ENCODE results near the gene NDUFA12.

Gene NDUFA12

DNA sequence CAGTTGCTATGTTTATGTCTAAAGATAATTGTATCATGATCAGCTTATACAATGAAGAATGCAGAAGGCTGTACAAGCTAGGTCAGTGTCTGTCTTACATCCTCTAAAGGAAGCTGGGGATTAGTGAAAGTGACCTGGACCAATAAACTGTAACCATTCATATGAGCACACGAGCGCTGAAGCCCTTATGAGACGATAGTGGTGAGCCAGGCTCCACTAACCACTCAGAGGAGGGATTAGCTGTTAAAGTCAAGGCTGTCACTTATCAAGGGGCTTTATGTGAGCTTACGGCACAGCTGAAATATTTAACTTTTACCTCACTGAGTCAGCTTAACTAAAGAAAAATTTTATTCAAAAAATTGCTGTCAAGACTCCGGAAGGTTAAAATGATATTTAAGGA lies 30.3 kb downstream of the NDUFA12 start:
- TF ChIP-seq, protein P1, sequence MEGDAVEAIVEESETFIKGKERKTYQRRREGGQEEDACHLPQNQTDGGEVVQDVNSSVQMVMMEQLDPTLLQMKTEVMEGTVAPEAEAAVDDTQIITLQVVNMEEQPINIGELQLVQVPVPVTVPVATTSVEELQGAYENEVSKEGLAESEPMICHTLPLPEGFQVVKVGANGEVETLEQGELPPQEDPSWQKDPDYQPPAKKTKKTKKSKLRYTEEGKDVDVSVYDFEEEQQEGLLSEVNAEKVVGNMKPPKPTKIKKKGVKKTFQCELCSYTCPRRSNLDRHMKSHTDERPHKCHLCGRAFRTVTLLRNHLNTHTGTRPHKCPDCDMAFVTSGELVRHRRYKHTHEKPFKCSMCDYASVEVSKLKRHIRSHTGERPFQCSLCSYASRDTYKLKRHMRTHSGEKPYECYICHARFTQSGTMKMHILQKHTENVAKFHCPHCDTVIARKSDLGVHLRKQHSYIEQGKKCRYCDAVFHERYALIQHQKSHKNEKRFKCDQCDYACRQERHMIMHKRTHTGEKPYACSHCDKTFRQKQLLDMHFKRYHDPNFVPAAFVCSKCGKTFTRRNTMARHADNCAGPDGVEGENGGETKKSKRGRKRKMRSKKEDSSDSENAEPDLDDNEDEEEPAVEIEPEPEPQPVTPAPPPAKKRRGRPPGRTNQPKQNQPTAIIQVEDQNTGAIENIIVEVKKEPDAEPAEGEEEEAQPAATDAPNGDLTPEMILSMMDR (IDR thresholded peaks at IDR 0.05; ENCODE audit: low read depth, low read length, missing control alignments) = no peak
- in situ Hi-C loops (cut with HindIII; ENCODE audit: low sequenced_read_pairs) = no loop called here
- no peak for DNase-seq (ENCODE audit: low read depth)
- no peak overlapping the region for H3K4me3 ChIP-seq (ENCODE audit: low read depth, low read length)

DNA sequence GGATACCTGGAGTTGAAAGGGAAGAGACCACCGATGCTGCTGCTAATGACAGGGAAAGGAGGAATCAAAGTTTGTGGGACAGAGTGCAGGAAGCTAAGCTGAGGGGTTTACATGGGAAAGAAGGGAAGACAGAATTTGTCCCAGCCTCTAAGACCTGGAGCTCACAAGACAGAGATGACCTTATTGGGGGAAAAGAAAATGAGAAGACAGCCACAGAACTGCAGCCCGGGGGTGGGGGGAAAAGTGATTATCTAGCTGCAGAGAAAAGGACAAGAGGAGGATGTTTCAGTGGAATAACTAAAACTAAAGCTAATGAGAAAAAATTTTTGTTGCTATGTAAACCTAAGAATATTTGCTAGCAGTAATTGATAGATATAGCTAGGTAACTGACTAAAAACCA lies 30.7 kb downstream of the NDUFA12 start:
- no peak for DNase-seq (ENCODE audit: low read depth)
- TF ChIP-seq, protein P1 (IDR thresholded peaks at IDR 0.05; ENCODE audit: low read depth, low read length, missing control alignments) = no peak
- H3K4me3 ChIP-seq (ENCODE audit: low read depth, low read length) = no peak overlapping the region
- in situ Hi-C loops (cut with HindIII; ENCODE audit: low sequenced_read_pairs) = no loop called here

DNA sequence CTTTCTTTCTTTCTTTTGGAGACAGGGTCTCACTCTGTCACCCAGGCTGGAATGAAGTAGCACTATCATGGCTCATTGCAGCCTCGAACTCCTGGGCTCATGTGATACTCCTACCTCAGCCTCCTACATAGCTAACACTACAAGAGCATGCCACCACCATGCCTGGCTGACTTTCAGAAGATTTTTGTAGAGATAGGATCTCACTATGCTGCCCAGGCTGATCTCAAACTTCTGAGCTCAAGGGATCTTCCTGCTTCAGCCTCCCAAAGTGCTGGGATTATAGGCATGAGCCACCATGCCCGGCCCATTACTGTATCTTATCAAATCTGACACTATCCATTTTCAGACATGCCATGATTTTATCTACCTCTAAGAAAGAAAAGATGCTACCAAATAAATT lies 31.6 kb downstream of the NDUFA12 start:
- no peak for DNase-seq (ENCODE audit: low read depth)
- in situ Hi-C loops (cut with HindIII; ENCODE audit: low sequenced_read_pairs) = no loop called here
- no peak overlapping the region for H3K4me3 ChIP-seq (ENCODE audit: low read depth, low read length)
- TF ChIP-seq, protein P1 (IDR thresholded peaks at IDR 0.05; ENCODE audit: low read depth, low read length, missing control alignments) = no peak

DNA sequence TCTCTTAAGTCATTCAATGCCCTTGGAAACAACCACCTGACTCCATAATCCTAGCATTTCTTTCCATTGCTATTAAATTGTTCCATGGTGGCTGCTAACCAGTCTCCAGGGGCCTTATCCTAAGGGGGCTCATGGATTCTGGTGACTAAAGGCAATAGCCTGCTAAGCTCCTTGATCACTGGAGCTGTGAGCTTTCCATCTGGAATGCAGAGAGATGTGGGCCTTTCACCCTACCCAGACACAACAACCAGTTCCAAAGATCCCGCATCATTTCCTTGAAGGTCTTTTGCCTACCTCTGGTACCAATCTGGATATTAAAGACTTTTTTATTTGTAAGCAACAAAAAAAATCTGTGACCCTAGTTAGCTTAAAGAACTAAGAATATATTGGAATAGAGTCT lies 32.9 kb downstream of the NDUFA12 start:
- in situ Hi-C loops (cut with HindIII; ENCODE audit: low sequenced_read_pairs) = no loop called here
- no peak for DNase-seq (ENCODE audit: low read depth)
- H3K4me3 ChIP-seq (ENCODE audit: low read depth, low read length) = no peak overlapping the region
- TF ChIP-seq, protein P1 (IDR thresholded peaks at IDR 0.05; ENCODE audit: low read depth, low read length, missing control alignments) = no peak

DNA sequence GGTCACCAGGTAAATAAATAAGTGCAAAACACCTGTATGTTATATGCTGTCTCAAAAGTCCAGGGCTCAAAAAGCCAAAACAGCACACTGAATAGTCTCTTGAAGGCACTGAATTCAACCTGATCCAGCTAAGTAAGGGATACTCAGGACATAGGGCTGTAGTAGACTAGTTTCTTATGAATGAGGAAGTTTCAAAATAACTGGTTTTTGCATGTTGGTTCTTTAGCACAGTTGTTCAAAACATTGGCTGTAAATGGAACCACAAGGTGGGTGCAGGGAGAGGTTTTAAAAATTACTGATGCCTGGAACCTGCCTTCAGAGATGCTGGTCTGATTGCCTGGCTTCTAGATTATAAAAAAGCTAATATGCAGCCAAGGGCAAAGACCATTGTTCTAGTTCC lies 34.1 kb downstream of the NDUFA12 start:
- H3K4me3 ChIP-seq (ENCODE audit: low read depth, low read length) = no peak overlapping the region
- no peak for DNase-seq (ENCODE audit: low read depth)
- in situ Hi-C loops (cut with HindIII; ENCODE audit: low sequenced_read_pairs) = no loop called here
- TF ChIP-seq, protein P1 (IDR thresholded peaks at IDR 0.05; ENCODE audit: low read depth, low read length, missing control alignments) = no peak

DNA sequence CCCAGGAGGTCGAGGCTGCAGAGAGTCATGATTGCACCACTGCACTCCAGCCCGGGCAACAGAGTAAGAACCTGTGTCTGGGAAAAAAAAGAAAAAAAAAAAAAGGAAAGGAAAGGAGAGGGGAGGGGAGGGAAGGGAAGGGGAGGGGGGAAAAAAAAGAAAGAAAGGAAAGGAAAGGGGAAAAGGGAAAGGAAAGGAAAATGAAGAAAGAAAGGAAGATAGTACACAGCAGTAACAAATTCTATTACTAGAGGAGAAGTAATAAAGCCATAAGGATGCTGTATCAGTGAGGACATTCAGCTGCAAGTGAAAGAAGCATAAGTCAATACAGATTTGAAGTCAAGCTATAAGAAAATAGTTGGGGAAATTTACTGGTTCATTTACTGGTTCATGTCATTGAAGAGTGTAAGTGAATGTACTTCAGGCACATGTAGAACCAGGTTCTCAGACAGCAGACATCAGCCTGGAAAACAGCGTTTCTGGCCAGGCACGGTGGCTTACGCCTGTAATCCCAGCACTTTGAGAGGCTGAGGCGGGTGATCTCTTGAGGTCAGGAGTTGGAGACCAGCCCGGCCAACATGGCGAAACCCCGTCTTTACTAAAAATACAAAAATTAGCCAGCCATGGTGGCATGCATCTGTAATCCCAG lies 37.4 kb downstream of the NDUFA12 start:
- in situ Hi-C loops (cut with HindIII; ENCODE audit: low sequenced_read_pairs) = no loop called here
- no peak for DNase-seq (ENCODE audit: low read depth)
- no peak overlapping the region for H3K4me3 ChIP-seq (ENCODE audit: low read depth, low read length)
- TF ChIP-seq, protein P1 (IDR thresholded peaks at IDR 0.05; ENCODE audit: low read depth, low read length, missing control alignments) = no peak
